ES-I3 (cell line): ENCODE results near the gene GRAMD2A.

Experiments used
- H3K36me3 ChIP-seq: 2 replicates; pipeline ENCODE4 v1.6.1; 2013; ENCODE audit warnings: mild to moderate bottlenecking, low read length, control low read depth, moderate library complexity; ENCODE audit not compliant: insufficient read depth
- H3K4me1 ChIP-seq: 2 replicates; pipeline ENCODE4 v1.6.1; 2013; ENCODE audit warnings: mild to moderate bottlenecking, control low read depth, low read length; ENCODE audit not compliant: insufficient read depth
- H3K9ac ChIP-seq: 2 replicates; pipeline ENCODE4 v1.6.1; 2013; ENCODE audit warnings: low read depth, mild to moderate bottlenecking, low read length, moderate library complexity
- H3K9me3 ChIP-seq: 2 replicates; pipeline ENCODE4 v1.6.1; 2013; ENCODE audit warnings: mild to moderate bottlenecking, low read length, moderate library complexity; ENCODE audit not compliant: control insufficient read depth, insufficient read depth

Gene GRAMD2A

DNA sequence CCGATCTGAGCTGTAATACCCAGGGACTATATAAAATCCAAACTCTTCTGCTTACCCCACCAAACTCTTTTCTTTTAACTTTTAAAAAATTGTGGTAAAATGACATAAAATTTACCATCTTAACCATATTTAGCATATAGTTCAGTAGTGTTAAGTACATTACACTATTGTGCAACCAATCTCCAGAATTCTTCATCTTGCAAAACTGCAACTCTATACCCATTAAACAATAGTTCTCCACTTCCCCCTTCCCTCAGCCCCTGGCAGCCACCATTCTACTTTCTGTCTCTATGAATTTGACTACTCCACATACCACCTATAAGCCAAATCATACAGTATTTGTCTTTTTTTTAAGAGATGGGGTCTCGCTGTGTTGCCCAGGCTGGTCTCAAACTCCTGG, 40.7 kb downstream of the GRAMD2A start:
- H3K36me3 ChIP-seq: no peaks in the 10 kb centered on the region
- H3K9me3 ChIP-seq: no peaks in the 10 kb centered on the region
- H3K4me1 ChIP-seq: no peaks in the 10 kb centered on the region
- H3K9ac ChIP-seq: no peak overlapping the region

DNA sequence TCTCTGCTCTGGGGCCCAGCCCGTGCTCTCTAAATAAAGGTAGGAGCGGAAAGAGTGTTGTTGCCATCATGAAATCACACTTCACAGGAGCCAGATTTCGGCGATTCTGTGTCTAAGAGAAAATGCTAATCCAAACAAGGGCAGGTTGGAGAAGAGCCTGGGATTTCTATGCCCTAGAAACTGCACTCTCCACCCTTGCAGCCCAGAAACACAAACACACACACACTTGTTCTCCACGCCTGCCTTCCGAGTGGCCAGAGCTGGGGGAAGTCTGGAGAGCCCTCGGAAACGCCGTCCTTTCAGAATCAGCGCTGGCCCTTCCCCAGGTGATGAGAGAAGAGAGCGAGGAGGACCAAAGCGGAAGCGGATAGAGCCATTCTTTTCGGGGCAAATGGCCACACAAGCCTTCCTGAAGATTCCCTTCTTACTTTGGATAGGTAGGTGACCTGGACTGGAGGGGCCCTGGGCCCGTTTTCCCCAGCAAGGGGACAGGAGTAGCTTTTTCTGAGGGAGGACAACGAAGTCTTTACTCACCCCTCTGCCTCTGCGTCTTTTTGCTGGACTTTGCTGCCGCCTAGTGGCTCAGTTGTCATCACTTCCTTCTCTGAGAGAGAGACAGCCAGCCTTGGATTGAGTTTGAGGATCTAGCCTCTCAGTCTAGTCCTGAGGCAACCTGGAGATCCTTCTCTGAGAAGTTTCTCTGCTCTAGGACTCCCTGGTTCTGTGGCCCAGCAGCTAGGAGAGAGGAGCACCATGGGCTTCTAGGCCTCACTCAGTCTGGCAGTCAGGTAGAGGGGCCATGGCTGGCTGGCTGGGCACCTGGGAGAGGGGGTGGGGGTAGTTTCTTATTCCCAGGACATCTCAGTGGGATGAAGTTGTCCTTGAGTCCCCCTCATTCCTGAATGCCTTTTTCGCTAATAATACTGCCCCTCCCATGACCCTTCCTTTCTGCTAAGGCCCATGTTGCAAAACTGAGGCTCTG, 41.7 kb downstream of the GRAMD2A start:
- no peaks in the 10 kb centered on the region for H3K36me3 ChIP-seq
- H3K9me3 ChIP-seq: no peaks in the 10 kb centered on the region
- H3K4me1 ChIP-seq: no peaks in the 10 kb centered on the region
- no peak overlapping the region; the same call in 1 of the 2 replicates for H3K9ac ChIP-seq

DNA sequence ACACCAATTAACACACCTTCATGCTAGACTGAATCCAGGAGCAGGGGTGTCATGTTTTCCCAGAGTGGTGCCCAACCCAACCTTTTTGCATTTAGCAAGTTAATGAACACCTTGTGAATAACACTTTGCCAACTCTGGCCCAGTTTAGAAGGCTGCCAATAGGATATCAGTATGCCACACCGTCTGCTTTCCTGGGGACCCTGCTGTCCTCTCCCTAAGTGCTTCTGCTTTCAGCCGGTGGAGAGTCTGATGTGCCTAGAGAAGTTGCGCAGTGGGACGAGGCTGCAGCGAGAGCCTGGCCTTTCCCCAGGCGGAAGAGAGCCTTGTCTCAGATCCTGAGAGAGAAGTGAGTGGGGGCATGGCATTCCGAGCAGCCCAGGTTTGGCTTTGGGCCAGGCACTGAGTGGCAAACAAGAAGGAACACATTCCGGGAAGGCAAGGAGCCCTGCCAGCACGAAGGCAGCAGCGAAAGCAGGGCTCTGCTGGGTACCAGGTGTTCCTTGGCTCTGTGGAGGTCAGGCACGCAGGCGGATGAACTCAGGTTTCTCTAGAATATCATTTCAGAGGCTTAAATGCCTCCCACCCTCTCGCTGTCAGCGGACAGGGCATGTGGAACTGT, 42.5 kb downstream of the GRAMD2A start:
- no peaks in the 10 kb centered on the region for H3K4me1 ChIP-seq
- H3K9ac ChIP-seq: no peak overlapping the region; the same call in 1 of the 2 replicates
- H3K36me3 ChIP-seq: no peaks in the 10 kb centered on the region
- no peaks in the 10 kb centered on the region for H3K9me3 ChIP-seq

DNA sequence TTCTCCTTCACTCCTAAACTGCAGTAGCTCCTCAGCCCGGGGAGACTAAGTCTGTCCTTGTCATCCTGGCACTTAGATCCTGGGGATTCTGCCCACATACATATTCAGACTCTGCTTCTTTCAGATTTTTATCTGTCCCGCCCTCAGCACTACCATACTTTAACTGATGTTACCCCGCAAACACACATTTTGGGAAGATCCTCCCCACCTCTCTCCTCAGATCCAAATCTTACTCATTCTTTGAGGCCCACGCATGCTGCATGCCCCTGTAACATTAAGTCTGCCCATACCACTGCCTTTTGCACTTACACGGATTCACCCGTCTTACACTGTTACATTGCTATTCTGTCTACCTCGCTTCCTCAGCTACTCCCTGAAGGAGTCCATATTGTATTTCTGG, 43.3 kb downstream of the GRAMD2A start:
- Histone ChIP-seq H3K36me3 (no peaks in the 10 kb centered on the region), H3K9ac (no peak overlapping the region), H3K9me3 (no peaks in the 10 kb centered on the region), H3K4me1 (no peaks in the 10 kb centered on the region)

- no peaks in the 10 kb centered on the region for H3K36me3 ChIP-seq
- H3K9ac ChIP-seq: no peak overlapping the region
- no peaks in the 10 kb centered on the region for H3K9me3 ChIP-seq
- H3K4me1 ChIP-seq: no peaks in the 10 kb centered on the region
Measured at GRCh38 chr15:72153269-72154000, 44.2 kb downstream of the GRAMD2A start.

DNA sequence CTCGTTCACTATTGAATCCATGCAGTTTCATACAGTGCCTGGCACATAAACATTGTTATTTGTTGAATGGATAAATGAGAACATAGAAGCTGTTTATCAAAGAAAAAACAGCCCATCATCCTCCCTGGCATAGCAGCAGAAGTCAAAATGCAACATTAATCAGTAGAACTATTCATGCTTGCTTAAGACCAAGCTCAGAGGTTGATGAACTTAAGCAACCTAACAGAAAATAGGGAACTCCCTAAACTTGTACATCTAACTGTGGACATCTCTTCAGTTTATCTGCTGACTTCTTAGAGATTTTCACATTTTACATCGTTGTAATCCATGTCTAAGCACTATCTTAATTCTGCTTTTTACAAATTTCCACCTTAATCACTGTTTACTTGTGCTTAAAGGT, 50.2 kb downstream of the GRAMD2A start:
- no peaks in the 10 kb centered on the region for H3K9me3 ChIP-seq
- no peak overlapping the region for H3K9ac ChIP-seq
- no peaks in the 10 kb centered on the region for H3K36me3 ChIP-seq
- H3K4me1 ChIP-seq: no peaks in the 10 kb centered on the region

DNA sequence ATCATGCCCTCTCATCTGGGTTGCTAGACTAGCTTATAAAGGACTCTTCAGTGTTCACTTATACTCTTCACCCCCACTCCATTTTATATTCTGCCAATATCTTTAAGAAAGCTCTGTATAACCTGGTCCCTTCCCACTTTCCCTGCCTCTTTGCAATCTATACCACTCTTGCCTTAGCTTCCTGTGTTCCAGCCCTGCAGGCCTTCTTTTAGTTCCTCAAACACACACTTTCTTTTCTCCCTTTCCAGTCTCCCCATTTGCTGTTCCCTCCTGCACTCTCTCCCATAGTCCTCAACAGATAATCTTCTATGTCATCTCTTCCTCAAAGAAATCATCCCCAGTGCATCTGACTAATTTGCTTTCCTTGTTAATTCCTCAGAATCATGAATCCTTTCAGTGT, 50.7 kb downstream of the GRAMD2A start:
- H3K9ac ChIP-seq: no peak overlapping the region
- no peaks in the 10 kb centered on the region for H3K36me3 ChIP-seq
- H3K9me3 ChIP-seq: no peaks in the 10 kb centered on the region
- H3K4me1 ChIP-seq: no peaks in the 10 kb centered on the region

- Histone ChIP-seq H3K4me1 (no peaks in the 10 kb centered on the region), H3K36me3 (no peaks in the 10 kb centered on the region), H3K9me3 (no peaks in the 10 kb centered on the region), H3K9ac (no peak overlapping the region)
Measured at GRCh38 chr15:72146221-72146620, 51.4 kb downstream of the GRAMD2A start.

- no peaks in the 10 kb centered on the region for H3K4me1 ChIP-seq
- H3K9me3 ChIP-seq: no peaks in the 10 kb centered on the region
- no peak overlapping the region for H3K9ac ChIP-seq
- H3K36me3 ChIP-seq: no peaks in the 10 kb centered on the region
Measured at GRCh38 chr15:72141171-72142084, 56.2 kb downstream of the GRAMD2A start.

DNA sequence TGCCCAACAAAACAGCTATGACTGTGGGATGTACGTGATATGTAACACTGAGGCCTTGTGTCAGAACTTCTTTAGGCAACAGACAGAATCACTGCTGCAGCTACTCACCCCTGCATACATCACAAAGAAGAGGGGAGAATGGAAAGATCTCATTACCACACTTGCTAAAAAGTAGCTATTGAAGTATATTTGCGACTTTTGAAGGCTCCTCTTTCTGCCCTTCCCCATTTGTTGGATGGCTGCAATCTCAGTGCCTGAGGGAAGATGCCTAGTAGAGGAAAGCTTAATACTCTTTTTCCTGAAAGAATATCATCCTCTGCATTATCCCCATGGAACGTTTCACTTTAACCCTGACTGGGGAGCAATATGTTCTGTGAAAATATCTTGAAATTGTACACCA, 57.5 kb downstream of the GRAMD2A start:
- H3K36me3 ChIP-seq: no peaks in the 10 kb centered on the region
- no peaks in the 10 kb centered on the region for H3K4me1 ChIP-seq
- no peak overlapping the region for H3K9ac ChIP-seq
- H3K9me3 ChIP-seq: no peaks in the 10 kb centered on the region

GRCh38 chr15:72139667-72140066, 57.9 kb downstream of the GRAMD2A start:
- Histone ChIP-seq H3K9ac (no peak overlapping the region), H3K4me1 (no peaks in the 10 kb centered on the region)

DNA sequence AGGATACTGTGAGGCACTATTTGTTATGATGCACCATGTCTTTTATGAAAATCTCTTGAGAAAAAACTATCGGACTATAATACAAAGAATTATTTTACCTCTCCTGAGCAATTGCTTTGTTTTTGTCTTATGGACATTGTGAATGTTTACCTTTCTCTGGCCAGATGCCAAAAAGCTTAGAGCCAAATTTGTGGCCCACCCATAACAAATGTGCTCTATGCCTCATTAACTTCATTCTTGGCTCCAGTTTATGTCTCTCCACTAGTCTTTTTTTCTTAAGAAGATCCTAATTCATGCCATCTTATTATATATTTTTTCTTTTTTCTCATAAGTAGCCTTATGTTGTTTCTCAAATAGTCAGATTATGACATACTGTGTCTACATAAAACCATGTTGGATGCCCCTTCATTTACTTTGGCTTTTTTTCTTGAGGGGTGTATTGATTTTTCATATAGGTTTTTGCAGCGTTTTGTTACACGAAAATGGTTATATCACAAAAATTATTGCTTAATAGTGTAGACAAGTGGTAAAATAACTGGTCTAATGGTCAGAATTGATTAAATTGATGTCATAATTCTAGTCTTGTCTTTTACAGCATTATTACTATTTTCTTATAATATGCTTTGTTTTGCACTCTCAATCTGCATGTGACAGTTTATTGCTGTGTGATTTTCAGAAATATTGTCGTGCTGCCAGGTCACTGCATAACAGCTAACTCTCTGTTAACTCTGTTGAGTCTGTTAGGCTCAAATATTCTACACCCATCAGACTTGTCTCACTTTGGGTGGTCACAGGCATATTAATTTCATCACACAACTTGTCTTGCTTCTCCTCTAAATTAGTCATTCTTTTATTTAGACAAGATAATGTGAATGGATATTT, 61.2 kb downstream of the GRAMD2A start:
- Histone ChIP-seq H3K9ac (no peak overlapping the region), H3K4me1 (no peaks in the 10 kb centered on the region), H3K9me3 (no peaks in the 10 kb centered on the region), H3K36me3 (no peaks in the 10 kb centered on the region)

More at GRCh38 chr15:72139667-72140066, 57.9 kb downstream of the GRAMD2A start:
- Histone ChIP-seq H3K9me3 (no peaks in the 10 kb centered on the region), H3K36me3 (no peaks in the 10 kb centered on the region)

- no peaks in the 10 kb centered on the region for H3K4me1 ChIP-seq
- H3K9me3 ChIP-seq: no peaks in the 10 kb centered on the region
Measured at GRCh38 chr15:72135719-72136118, 61.9 kb downstream of the GRAMD2A start.

More at GRCh38 chr15:72135719-72136118, 61.9 kb downstream of the GRAMD2A start:
- no peaks in the 10 kb centered on the region for H3K36me3 ChIP-seq
- no peak overlapping the region for H3K9ac ChIP-seq
